GM18520 (cell line): Measurements from ENCODE around the gene RHOJ.
"Not testable (repeated sequence)": the region's sequence is repeated elsewhere in the genome, so short reads cannot be mapped to it uniquely, and the experiment has no call there.

Source experiments
- ATAC-seq: cut with Tn5 transposase; IDR thresholded peaks from one replicate; pipeline ENCODE4 v1.9.1; 2021; ENCODE audit not compliant: unreplicated experiment

Gene RHOJ

DNA sequence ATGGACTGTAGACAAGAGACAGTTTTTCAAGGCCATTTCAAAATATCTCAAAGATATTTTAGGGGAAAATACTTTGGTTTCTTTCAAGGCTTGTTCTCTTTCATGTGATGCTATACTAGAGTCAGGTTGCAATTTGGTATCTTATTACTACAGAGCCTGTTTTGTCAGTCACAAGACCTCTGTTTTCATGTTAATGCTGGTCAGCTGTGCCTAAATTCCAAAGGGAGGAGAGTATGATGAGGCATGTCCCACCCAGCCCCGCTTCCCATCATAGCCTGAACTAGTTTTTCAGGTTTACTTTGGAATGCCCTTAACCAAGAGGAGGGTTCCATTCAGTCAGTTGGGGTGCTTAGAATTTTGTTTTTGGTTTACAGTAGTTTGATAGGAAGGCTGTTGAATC lies 61.9 kb downstream of the RHOJ start:
- no peak for ATAC-seq

DNA sequence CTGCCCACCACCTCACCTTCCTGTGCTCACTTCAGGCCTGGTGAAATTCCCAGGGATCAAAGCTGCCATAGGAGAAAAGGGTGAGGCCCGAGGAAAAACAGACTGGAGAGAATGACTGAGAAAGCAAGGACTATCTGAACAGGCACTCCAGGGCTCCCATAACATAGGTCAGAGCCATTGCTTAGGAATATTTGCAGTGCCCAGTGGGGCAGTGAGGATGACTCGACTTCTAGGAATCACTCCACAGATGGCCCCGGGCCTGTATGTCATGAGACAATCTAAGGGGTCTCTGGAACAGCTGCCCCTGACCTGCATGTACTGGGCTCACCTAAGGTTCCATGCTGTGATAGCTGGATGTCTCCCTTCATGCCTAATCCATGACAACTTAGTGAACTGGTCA lies 62.9 kb downstream of the RHOJ start:
- no peak for ATAC-seq

DNA sequence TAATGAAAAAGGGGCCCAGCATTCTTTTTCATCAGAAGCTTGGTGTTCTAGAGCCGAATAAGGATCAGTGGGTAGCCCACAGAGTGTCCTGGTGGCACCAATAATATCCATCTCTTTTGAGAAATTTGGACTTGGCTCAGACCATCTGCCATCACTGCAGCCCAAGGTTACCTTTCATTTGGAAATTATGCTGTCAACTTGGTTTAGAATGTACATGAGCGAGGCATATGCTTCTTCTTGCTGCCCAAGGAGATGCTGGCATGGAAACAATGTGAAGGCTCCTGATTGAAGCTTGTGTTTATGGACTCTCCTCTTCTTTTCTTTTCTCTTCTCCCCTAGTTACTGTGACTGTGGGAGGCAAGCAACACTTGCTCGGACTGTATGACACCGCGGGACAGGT lies 64.5 kb downstream of the RHOJ start:
- no peak for ATAC-seq

DNA sequence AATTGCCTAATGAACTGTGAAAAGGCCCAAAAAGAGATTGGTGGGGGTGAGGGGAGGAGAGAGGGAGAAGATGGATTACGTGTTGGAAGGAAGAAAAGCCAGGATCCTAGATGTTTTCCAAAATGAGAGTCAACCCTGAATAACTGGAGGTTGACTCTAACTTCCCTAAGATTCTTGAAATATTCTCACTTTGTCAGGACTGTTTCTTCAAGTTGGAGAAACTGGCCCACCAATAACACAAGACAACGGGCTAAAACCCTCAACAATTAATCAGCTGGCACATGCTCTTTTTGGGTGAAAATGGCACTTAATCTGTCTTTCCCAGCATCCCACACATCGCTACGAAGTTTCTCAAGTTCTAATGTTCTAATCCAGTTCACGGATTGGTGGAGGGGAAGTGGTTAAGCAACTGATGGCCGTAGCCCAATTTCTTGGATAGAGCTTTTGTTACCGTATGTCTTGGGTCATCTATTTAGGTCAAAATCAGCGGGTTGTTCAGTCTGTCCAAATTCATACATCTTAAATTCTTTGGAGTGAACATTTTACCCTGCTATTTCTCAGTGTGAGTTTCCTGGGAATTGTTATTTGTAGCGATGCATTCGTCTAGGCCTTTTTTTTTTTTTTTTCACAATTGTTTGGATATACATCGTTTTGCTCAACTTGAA lies 65.5 kb downstream of the RHOJ start:
- no peak for ATAC-seq

DNA sequence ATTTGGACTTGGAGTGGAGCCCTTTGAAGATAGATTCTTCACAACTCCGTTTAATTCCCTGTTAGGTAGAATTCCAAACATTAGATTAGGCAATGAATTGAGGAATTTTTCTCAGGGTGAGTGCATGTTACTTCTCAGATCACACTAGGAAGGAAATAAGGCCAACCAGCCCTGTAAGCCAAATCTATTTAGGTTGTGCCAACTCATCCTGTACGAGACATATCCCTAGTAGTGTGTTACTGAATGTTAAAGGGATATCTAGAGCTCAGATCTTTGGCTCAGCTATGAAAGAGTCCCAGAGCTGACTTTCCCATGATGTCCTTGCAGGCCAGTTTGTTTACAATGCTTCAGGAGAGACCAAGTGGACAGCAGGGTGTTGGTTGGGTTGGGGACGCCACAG lies 68.9 kb downstream of the RHOJ start:
- no peak for ATAC-seq

DNA sequence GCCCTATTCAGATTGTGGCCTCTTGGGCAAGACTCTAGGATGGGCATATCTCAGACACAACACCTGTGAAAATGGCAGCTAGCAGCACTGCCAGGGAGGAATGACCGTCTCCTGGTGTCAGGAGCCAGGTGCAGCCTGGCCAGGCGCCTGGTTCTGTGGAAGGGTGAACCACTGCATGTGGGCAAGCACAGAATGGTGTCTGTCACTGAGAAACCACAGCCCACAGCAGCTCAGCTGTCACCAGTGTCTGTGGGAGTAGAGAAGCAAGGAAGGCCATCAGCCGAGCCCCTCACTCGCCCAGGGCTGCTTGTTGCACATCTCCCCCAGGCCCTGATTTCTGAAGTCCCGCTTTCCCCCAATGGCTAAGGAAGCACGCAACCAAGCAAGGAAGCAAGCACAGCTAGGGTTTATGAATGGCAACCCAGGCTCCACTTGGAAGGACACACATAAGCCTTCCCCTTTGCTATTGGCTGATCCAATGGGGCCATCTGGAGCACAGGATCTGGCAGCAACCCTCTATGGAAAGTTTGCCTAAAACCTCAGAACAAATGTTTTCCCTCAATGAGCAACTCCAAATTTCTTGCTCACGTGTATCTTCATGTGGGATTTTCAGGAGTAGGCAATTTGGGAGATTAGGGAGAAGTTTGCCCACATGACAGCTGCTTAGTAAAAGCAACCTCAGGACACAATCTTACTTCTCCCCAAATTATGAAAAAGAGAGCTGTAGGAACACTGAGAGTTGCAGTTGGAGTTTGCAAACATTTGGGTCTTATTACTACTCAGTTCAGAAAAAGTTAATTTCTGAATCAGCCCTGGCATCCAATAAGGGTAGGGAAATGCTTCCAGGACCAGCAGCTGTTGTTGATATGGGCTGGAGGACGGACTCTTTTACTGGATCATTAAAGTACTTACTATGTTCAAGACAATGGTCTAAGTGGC lies 69.7 kb downstream of the RHOJ start:
- ATAC-seq: no peak

DNA sequence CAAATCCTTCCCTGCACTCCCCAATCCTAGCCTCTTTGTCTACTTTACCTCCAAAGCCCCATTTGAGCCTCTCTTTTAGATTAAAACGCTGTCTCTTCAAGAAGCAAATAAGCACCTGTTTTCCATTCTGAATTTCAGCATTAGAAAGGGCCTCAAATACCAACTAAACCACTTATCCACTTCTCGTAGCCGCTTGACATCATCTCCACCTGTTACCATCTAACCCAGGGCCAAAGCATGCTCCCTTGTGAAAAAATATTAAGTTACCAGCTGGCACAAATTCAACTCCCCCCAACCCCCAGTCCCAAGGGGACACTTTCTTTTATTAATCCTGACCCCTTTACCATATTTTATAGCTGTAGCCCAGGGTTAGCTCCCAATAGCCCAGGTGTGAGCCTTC lies 71.4 kb downstream of the RHOJ start:
- no peak for ATAC-seq

DNA sequence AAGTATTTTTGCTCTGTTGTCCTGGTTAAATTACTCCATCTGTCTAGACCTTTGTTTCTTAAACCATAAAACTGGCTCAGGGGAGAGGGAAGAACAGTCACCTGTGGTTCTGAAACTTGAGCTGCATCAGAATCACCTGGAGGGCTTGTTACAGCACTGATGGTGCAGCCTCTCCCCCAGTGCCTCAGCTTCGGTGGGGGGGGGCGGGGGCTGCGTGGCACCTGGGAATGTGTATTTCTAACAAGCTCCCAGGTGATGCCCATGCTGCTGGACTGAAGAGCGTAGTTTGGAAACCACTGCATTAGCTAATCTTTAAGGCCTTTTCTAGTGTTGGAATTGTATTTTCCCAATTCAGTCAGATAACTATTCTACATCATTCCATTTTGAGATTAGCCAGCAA lies 71.8 kb downstream of the RHOJ start:
- no peak for ATAC-seq

DNA sequence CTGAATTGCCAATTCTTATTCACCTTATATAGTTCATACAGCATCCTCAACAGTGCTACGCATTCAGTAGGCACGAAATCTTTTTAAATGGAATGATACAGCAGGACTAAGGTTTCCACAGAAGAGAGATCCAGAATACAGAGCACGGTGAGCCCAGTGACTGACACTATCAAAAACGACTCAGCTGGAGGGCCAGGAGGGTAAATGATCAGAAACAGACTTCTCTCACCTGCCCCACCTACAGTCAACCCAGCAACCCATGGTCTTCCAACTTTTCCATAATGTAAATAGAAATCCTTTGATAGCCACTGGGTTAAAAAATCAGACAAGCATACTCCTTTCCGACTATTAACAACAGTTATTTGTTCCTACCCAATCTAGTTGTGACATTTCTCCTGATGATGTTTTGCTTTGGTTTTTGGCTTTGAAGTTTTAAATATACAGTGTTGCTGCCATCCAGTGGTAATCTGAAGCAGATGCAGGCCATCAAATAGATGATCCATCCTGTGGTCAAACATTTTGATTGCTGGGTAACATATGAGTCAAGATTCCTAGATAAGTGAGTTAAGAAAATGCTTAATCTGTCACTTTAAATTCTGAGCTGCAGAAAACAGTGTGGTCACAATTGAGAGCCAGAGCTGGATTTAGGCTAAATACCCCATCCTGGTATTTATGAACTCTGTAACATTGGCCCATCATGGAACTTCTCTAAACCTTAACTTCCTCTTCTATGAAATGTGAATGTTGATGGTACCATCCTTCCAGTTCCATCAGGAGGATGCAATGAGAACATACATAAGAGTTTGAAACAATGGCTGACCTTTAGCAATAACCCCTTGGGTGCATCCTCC lies 72.5 kb downstream of the RHOJ start:
- ATAC-seq: peak; percentile 76

DNA sequence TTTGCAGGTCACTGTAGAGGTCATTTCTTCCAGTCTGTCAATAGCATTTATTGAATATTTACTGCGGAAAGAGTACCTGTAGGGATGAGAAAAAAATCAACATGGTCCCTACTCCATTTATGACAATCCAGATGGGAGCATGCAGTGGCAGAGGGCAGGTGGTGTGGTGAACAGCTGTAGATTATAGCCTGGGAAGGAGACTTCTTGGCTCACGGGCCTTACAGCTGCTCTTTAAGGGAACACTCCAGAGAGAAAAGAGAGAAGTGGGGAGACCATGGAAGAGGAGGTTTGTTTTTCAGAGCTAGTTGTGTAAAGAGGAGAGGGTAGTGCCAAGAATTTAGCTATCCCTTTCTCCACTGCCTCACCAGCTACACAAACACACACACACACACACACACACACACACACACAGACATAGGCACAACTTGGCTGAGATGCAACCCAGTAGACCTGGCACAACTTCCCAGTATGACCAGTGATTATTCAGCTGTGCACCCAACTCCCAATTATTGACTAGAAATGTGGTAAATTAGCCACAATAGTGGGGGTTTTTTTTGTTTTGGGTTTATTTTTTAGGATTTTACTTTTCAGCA lies 73.4 kb downstream of the RHOJ start:
- no peak for ATAC-seq

DNA sequence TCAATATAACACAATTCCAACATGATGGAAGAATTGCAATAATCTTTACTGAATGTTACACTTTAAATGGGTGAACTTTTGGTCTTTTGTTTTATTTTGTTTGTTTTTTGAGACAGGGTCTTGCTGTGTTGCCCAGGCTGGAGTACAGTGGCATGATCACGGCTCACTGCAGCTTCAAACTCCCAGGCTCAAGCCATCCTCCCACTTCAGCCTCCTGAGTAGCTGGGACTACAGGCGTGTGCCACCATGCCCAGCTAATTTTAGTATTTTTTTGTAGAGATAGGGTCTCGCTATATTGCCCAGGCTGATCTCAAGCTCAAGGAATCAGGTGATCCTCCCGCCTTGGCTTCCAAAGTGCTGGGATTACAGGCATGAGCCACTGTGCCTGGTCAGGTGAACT lies 75.7 kb downstream of the RHOJ start:
- not testable (repeated sequence) for ATAC-seq

DNA sequence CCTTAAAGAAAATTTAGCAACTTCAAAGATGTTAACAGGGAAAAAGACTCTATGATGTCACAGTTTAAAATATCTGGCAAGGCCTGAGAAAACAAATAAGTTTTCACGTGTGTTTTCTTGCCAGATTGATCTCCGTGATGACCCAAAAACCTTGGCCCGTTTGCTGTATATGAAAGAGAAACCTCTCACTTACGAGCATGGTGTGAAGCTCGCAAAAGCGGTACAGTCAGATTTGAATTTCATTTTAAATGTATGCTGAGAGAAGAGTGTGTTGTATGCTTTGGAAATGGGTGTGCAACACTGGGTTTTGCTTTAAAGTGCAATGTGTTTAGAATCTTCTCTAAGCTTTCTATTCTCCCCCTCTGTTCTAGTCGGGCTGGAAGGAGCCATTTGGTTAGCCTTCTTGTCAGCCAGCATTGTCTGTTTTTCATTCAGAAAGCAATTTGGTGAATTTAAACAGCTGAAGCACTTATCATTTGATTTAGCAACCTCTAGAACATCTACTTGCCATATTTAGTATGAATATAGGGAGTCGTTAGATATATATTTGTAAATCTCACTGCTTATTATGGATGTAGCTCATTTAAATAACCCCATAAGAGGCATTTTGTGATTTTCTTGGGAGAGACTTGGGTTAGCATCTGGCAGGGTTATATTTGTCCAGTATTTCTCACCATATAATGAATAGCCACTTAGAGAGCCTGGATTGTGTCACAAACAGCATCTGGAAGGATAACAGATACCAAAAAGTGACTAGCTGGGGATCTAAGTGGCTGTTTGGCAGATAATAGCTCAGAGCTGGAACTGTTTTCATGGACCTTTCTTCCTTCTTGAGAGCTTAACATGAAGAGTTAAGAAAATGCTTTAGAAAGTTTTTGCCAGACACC lies 79.0 kb downstream of the RHOJ start:
- peak; percentile 88 for ATAC-seq

DNA sequence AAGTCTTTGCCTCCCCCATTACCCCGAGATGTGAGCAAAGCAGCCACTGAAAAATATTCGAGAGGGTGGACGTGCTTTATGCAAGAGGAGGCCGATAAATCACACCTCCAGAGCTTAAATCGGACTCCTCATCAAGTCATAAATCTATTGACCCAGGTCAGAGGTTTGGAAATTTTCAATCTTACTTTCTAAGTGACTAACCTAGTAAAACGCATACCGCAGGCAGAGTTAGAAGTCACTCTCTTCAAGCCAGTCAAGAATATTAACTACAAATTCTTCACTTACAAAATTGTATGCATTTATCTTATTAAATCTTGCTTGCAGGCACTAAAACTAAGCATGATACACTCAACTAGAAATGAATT lies 79.6 kb downstream of the RHOJ start:
- ATAC-seq: peak; percentile 39

DNA sequence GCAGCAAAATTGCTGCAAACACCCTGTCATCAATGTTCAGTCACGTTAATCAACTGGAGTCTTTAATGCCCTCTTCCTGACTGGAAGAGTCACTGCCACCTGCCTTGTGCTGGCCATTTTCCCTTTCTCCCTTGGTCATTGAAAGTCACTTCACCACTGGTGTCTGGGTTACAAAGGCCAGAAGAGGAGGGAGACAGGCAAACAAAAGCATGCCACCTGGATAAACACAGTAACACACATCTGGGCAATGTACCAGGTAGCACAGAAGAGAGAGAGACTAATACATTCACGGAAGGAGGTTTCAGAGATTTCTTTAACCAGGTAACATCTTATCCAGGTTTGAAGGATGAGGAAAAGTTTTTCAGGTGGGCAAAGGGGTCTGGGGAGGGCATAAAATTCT lies 81.8 kb downstream of the RHOJ start:
- ATAC-seq: no peak

DNA sequence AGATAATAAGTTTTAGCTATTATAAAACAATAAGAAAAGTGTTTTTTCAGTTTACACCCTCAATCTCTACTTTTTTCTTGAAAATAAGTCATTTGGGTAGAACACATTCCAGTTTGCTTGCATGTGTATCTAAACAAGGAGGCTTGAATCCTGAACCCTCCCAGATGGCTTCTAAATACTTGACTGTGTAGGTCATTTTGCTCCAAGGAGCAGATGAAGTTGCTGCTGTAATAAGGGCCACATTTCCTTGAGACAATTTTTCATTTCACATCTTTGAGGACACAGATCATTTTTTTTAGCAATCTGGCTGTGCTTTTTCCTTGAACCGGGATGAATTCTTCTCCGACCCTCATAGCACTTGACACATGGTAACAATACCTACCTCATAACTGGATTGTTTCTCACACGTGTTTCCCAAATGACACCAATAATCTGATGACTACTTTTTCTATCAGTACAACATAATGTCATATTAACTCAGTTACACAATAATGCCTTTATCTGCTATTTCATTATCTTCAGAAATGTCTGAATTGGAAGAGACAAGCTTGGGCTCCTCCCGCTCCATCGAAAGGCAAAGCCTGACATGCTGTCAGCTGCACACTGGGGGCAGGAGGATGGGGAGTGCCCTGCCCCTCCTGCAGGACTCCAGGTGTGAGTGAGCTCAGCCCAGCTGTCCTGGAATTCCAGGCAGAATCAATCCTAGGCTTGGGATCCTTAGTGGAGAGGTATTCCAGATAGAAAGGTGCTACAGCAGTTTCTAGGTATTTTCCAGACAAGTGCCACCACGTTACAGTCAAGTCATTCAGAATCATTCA lies 83.6 kb downstream of the RHOJ start:
- ATAC-seq: no peak

DNA sequence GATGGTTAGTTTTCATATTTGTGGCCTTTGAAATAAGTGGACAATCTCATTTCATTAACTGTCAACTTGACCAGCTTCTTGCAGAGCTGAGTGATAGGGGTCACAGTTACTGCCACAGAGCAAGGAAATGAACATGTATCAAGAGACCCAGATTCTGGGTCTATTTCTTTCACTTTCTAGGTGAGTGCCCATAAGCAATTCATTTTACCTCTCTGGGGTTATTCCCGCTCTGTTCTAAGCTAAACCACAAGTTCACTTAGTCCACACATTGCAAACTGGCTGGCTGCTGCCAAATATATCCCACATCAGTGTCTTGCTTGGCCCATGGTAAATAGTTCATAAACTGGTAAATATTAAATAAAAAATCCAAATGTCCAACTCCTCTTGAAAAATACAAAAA lies 84.6 kb downstream of the RHOJ start:
- ATAC-seq: peak; percentile 88

DNA sequence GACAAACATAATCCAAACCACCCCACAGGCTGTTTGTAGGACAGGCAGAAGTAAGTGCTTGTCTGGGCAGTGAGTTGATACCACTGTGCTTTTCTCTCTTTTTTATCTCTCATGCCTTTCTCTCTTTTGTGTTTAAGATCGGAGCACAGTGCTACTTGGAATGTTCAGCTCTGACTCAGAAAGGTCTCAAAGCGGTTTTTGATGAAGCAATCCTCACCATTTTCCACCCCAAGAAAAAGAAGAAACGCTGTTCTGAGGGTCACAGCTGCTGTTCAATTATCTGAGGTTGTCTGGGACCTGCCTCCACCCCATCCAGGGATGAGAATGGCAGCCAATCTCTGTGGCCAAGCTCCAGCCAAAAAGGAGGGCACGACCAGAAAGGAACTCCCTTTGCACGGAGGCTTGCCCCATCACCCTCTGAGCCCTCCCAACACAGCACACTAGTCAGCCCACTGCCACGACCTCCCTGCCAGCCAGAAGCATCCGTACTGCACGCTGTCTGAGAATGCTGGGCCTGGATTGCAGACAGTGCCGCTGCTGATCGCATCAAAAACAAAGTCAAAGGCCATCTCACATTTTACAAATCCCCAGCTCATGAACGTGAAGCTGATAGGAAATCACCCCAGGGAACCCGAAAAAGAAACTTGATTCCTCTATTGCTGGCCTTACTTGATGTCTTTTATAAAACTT lies 86.6 kb downstream of the RHOJ start:
- ATAC-seq: no peak

DNA sequence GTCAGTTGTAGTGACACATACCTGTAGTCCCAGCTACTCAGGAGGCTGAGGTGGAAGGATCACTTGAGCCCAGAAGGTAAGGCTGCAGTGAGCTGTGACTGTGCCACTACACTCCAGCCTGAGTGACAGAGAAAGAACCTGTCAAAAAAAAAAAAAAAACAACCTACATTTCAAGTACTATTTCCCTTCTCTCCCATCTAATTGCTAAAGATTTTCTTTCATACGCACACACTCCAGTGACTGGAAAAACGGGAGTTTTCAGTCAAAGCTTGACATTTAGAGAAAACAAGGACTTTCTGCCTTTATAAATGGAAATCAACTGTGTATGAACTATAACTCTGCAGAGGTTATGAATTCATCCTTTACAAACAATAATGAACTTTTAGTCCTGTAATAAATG lies 88.6 kb downstream of the RHOJ start:
- ATAC-seq: no peak

DNA sequence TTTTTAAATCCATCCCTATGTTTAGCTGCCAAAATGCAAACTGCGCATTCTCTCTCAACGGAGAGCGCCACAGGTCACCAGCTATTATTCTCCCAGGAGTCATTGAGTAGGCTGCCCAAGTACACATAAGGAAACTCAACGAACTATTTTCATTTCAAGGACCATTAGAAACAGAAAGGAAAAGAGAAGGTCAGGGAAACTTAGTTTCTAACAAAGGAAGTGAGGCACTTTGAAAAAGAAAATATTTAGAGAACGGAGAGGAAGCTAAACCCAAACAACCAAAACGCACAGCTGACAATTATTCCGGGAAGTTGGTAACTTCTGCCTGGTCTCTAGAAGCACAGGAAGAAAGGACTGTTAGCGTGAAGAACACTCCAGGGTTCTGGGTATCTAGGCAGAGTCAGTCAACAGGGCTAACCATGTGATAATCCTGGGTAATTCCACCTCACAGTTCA lies 91.0 kb downstream of the RHOJ start:
- peak; percentile 57 for ATAC-seq
